Suprapubic skin (tissue), 2 donors: Measurements from ENCODE around the gene KCNA10.

Source experiments
- EP300 ChIP-seq: sonication (generic); formaldehyde crosslinking; IDR thresholded peaks from one replicate; pipeline ENCODE4 v1.6.1; 2017; ENCODE audit warnings: antibody characterized with exemption
- POLR2A ChIP-seq, 2 donors: fragments of 450-650 bp; IDR thresholded peaks; one replicate each; pipeline ENCODE4 v1.6.1; 2017; ENCODE audit warnings: antibody characterized with exemption in 2 of 2, mild to moderate bottlenecking in 2 of 2, moderate library complexity in 2 of 2

- no peak for TF ChIP-seq POLR2A (IDR thresholded peaks at IDR 0.05)
- TF ChIP-seq EP300 = no peak
Observed at GRCh38 chr1:110472546-110472945, 46.4 kb downstream of the KCNA10 start.
